Gastroesophageal sphincter (tissue), 4 donors: ENCODE data around the gene MICU2. TPM values are rescaled to one million over a fixed set of nuclear protein-coding genes. Genes with fewer than 3 reads are reported as not detected.

ENCODE experiments used
- ATAC-seq: fragments of 150-250 bp; one replicate; pipeline ENCODE4 v1.9.1; 2016; ENCODE audit warnings: mild to moderate bottlenecking, moderate library complexity
- H3K27ac ChIP-seq, 4 donors: fragments of 200-600 bp; sonication (generic) in 3 of 4; 1 replicate in 3 of 4; 2 replicates in 1 of 4; pipeline ENCODE4 v1.5.1; 2016 to 2019
- H3K27me3 ChIP-seq: fragments of 200-600 bp; sonication (generic); one replicate; pipeline ENCODE4 v1.5.1; 2019
- H3K36me3 ChIP-seq, 2 donors: fragments of 200-600 bp; sonication (generic); one replicate each; pipeline ENCODE4 v1.5.1; 2019; ENCODE audit warnings: control low read depth in 1 of 2
- H3K4me1 ChIP-seq, 3 donors: fragments of 200-600 bp; sonication (generic); 1 replicate in 2 of 3; 2 replicates in 1 of 3; pipeline ENCODE4 v1.5.1; 2016 to 2019; ENCODE audit warnings: control low read depth in 2 of 3
- H3K4me3 ChIP-seq, 2 donors: fragments of 200-600 bp; sonication (generic); one replicate each; pipeline ENCODE4 v1.5.1; 2019; ENCODE audit warnings: mild to moderate bottlenecking in 1 of 2, moderate library complexity in 1 of 2
- H3K9me3 ChIP-seq, 3 donors: fragments of 200-600 bp; sonication (generic); one replicate each; pipeline ENCODE4 v1.5.1; 2017 to 2019; ENCODE audit warnings: control low read depth in 2 of 3
- CTCF ChIP-seq, 4 experiments: fragments of 200-600 bp in 2 of 4; fragments of 450-650 bp in 2 of 4; sonication (generic) in 1 of 4; IDR thresholded peaks; one replicate each; pipeline ENCODE4 v1.5.1; 2017 to 2019; ENCODE audit warnings: antibody characterized with exemption in 4 of 4, mild to moderate bottlenecking in 2 of 4, moderate library complexity in 2 of 4
- EP300 ChIP-seq: sonication (generic); formaldehyde crosslinking; IDR thresholded peaks from one replicate; pipeline ENCODE4 v1.6.1; 2017; ENCODE audit warnings: antibody characterized with exemption, mild to moderate bottlenecking
- POLR2A ChIP-seq, 2 donors: fragments of 450-650 bp; IDR thresholded peaks; one replicate each; pipeline ENCODE4 v1.6.1; 2017; ENCODE audit warnings: antibody characterized with exemption in 2 of 2, mild to moderate bottlenecking in 2 of 2, moderate library complexity in 1 of 2
- POLR2AphosphoS5 ChIP-seq: sonication (generic); formaldehyde crosslinking; IDR thresholded peaks from one replicate; pipeline ENCODE4 v1.6.1; 2017; ENCODE audit warnings: antibody characterized with exemption
- WGBS, 2 donors: methylation state at CpG; one replicate each; pipeline ENCODE4 v1.1.5; 2018; ENCODE audit warnings: low coverage in 1 of 2; 5-methylcytosine and 5-hydroxymethylcytosine counted together
- total RNA-seq, 4 donors: library from RNA; depleted of rRNA; stranded (reverse); fragments of >200 nt; gene quantifications; one replicate each; pipeline ENCODE4 v1.1.0, GENCODE V29; 2016

MICU2 gene
- total RNA-seq, 4 donors from 2014 or later = 35.2 to 67.7 (median 42.0) TPM

GRCh38 chr13:21619633-21620220, 15.8 kb upstream of the MICU2 start:
- Histone ChIP-seq H3K27me3 (peaks cover 27% of the 10 kb centered on the region), H3K27ac (no peak overlapping the region), H3K9me3 (no peaks in the 10 kb centered on the region), H3K4me1 (no peaks in the 10 kb centered on the region), H3K4me3 (no peak overlapping the region), H3K36me3 (no peaks in the 10 kb centered on the region)
- WGBS, 2 donors = 71 to 73% methylated on average over 2 of the region's 3 CpGs
- no peak for TF ChIP-seq CTCF (IDR thresholded peaks at IDR 0.05)
- TF ChIP-seq POLR2A (IDR thresholded peaks at IDR 0.05) = no peak
- TF ChIP-seq POLR2AphosphoS5 = no peak
- no peak for TF ChIP-seq EP300
- ATAC-seq = no peak

- TF ChIP-seq POLR2A (IDR thresholded peaks at IDR 0.05) = no peak
- no peak for TF ChIP-seq POLR2AphosphoS5
- TF ChIP-seq CTCF (IDR thresholded peaks at IDR 0.05) = no peak
- no peak for TF ChIP-seq EP300
- H3K36me3 ChIP-seq = no peaks in the 10 kb centered on the region
- no peak for ATAC-seq
- no peaks in the 10 kb centered on the region for H3K4me1 ChIP-seq
- H3K9me3 ChIP-seq = no peaks in the 10 kb centered on the region
- H3K27ac ChIP-seq = no peak overlapping the region
- WGBS, 2 donors = 60 to 63% methylated on average over 2 to 3 of the region's 3 CpGs
- H3K27me3 ChIP-seq = peaks cover 27% of the 10 kb centered on the region
- no peak overlapping the region for H3K4me3 ChIP-seq
Measured at GRCh38 chr13:21616880-21617279, 12.9 kb upstream of the MICU2 start.

GRCh38 chr13:21616205-21616866, 12.4 kb upstream of the MICU2 start:
- no peak overlapping the region for H3K4me3 ChIP-seq
- no peak for ATAC-seq
- peaks cover 24% of the 10 kb centered on the region for H3K27me3 ChIP-seq
- WGBS, 2 donors = 49% methylated on average over 5 of the region's 5 CpGs
- no peaks in the 10 kb centered on the region for H3K9me3 ChIP-seq
- no peaks in the 10 kb centered on the region for H3K4me1 ChIP-seq
- H3K27ac ChIP-seq = no peak overlapping the region
- no peaks in the 10 kb centered on the region for H3K36me3 ChIP-seq
- TF ChIP-seq CTCF (IDR thresholded peaks at IDR 0.05) = no peak
- no peak for TF ChIP-seq EP300
- TF ChIP-seq POLR2AphosphoS5 = no peak
- no peak for TF ChIP-seq POLR2A (IDR thresholded peaks at IDR 0.05)

- Histone ChIP-seq H3K4me1 (no peaks in the 10 kb centered on the region), H3K36me3 (no peaks in the 10 kb centered on the region), H3K27ac (no peak overlapping the region), H3K27me3 (peaks cover 19% of the 10 kb centered on the region), H3K4me3 (no peak overlapping the region), H3K9me3 (no peaks in the 10 kb centered on the region)
- WGBS, 2 donors = 51 to 64% methylated on average over 2 of the region's 2 CpGs
- no peak for TF ChIP-seq EP300
- no peak for TF ChIP-seq POLR2A (IDR thresholded peaks at IDR 0.05)
- TF ChIP-seq POLR2AphosphoS5 = no peak
- TF ChIP-seq CTCF (IDR thresholded peaks at IDR 0.05) = no peak
- ATAC-seq = no peak
Measured at GRCh38 chr13:21615427-21615826, 11.5 kb upstream of the MICU2 start.

- WGBS, 2 donors = 69 to 100% methylated on average over 1 to 3 of the region's 4 CpGs
- Histone ChIP-seq H3K9me3 (no peaks in the 10 kb centered on the region), H3K27ac (no peak overlapping the region), H3K4me3 (no peak overlapping the region), H3K27me3 (peaks cover 19% of the 10 kb centered on the region), H3K4me1 (no peaks in the 10 kb centered on the region), H3K36me3 (no peaks in the 10 kb centered on the region)
- ATAC-seq = no peak
- TF ChIP-seq EP300 = no peak
- TF ChIP-seq POLR2A (IDR thresholded peaks at IDR 0.05) = no peak
- TF ChIP-seq CTCF (IDR thresholded peaks at IDR 0.05) = no peak
- no peak for TF ChIP-seq POLR2AphosphoS5
Measured at GRCh38 chr13:21613791-21614190, 9.8 kb upstream of the MICU2 start.
